C4-2B (cell line): Measurements from ENCODE around the gene GPR146.

Experiments
- ZFX ChIP-seq: fragments of 450-650 bp; IDR thresholded peaks from 2 replicates; pipeline ENCODE4 v1.6.1; 2017
- TF ChIP-seq, protein P1 (sequence below): fragments of 450-650 bp; conservative IDR thresholded peaks from 2 replicates; pipeline ENCODE4 v1.5.1; 2017; ENCODE audit warnings: mild to moderate bottlenecking

DNA sequence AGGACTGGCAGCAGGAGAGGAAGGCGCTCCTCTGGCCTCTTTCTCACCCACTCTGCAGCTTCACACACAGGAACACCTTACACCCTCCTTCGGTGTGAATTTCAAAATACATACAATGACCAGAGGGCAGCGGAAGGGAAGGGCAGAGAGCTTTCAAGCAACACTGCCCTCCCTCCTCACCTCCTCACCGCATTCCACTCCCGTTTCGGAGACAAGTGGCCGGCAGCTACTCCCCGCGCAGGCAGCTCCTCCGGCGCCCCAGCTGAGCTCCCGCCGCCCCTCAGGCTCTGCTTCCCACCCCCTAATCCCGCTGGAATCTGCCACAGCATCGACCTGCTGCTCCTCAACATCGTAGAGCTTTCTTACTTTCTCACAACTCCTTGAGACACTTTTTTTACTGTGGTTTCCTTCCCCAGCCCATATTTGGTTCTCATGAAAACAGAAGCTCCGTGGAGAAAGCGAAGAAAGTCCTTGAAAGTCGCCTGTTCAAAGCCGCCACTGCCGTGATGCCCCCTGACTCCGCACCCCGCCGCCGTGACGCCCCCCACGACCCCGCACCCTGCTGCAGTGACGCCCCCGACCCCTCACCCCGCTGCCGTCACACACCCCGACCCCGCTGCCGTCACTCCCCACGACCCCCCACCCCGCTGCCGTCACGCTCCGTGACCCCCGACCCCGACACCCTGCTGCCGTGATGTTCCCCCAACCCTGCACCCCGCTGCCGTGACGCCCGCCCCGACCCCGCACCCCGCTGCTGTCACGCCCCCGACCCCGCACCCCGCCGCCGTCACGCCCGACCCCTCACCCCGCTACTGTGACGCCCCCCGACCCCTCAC lies 29.0 kb downstream of the GPR146 start:
- TF ChIP-seq, protein P1, sequence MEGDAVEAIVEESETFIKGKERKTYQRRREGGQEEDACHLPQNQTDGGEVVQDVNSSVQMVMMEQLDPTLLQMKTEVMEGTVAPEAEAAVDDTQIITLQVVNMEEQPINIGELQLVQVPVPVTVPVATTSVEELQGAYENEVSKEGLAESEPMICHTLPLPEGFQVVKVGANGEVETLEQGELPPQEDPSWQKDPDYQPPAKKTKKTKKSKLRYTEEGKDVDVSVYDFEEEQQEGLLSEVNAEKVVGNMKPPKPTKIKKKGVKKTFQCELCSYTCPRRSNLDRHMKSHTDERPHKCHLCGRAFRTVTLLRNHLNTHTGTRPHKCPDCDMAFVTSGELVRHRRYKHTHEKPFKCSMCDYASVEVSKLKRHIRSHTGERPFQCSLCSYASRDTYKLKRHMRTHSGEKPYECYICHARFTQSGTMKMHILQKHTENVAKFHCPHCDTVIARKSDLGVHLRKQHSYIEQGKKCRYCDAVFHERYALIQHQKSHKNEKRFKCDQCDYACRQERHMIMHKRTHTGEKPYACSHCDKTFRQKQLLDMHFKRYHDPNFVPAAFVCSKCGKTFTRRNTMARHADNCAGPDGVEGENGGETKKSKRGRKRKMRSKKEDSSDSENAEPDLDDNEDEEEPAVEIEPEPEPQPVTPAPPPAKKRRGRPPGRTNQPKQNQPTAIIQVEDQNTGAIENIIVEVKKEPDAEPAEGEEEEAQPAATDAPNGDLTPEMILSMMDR, result no peak
- TF ChIP-seq ZFX, result no peak
